ENCODE data around the gene FMO1.
"Not testable (repeated sequence)": the region's sequence is repeated elsewhere in the genome, so short reads cannot be mapped to it uniquely, and the experiment has no call there.

The FMO1 gene

GRCh38 chr1:171233183-171233582 lies 15.1 kb upstream of the FMO1 start:
- no peak for DNase-seq (ENCODE audit: low read depth)

- not testable (repeated sequence) for DNase-seq (ENCODE audit: low read depth)
Observed at GRCh38 chr1:171236231-171236630, 12.1 kb upstream of the FMO1 start.

- DNase-seq (ENCODE audit: low read depth) = no peak
Observed at GRCh38 chr1:171243878-171244277, 4.4 kb upstream of the FMO1 start.

GRCh38 chr1:171245458-171246064 lies 2.7 kb upstream of the FMO1 start:
- DNase-seq (ENCODE audit: low read depth) = no peak

GRCh38 chr1:171247501-171247900 lies 793 bp upstream of the FMO1 start:
- no peak for DNase-seq (ENCODE audit: low read depth)

GRCh38 chr1:171248841-171249240 lies 547 bp downstream of the FMO1 start:
- no peak for DNase-seq (ENCODE audit: low read depth)

- DNase-seq (ENCODE audit: low read depth) = no peak
Observed at GRCh38 chr1:171250263-171250662, 2.0 kb downstream of the FMO1 start.

- no peak for DNase-seq (ENCODE audit: low read depth)
Observed at GRCh38 chr1:171251042-171251951, 3.0 kb downstream of the FMO1 start.

GRCh38 chr1:171251952-171252300 lies 3.6 kb downstream of the FMO1 start:
- DNase-seq (ENCODE audit: low read depth) = no peak

GRCh38 chr1:171252482-171252881 lies 4.2 kb downstream of the FMO1 start:
- DNase-seq (ENCODE audit: low read depth) = no peak

- DNase-seq (ENCODE audit: low read depth) = no peak
Observed at GRCh38 chr1:171254859-171255258, 6.6 kb downstream of the FMO1 start.

GRCh38 chr1:171256940-171257606 lies 8.8 kb downstream of the FMO1 start:
- DNase-seq (ENCODE audit: low read depth) = no peak

- DNase-seq (ENCODE audit: low read depth) = no peak
Observed at GRCh38 chr1:171257607-171258076, 9.3 kb downstream of the FMO1 start.

GRCh38 chr1:171258429-171258828 lies 10.1 kb downstream of the FMO1 start:
- DNase-seq (ENCODE audit: low read depth) = no peak

GRCh38 chr1:171258943-171259342 lies 10.6 kb downstream of the FMO1 start:
- DNase-seq (ENCODE audit: low read depth) = no peak

GRCh38 chr1:171261336-171261735 lies 13.0 kb downstream of the FMO1 start:
- DNase-seq (ENCODE audit: low read depth) = no peak

GRCh38 chr1:171263901-171264300 lies 15.6 kb downstream of the FMO1 start:
- DNase-seq (ENCODE audit: low read depth) = no peak

GRCh38 chr1:171265686-171266085 lies 17.4 kb downstream of the FMO1 start:
- DNase-seq (ENCODE audit: low read depth) = no peak

GRCh38 chr1:171266930-171267329 lies 18.6 kb downstream of the FMO1 start:
- no peak for DNase-seq (ENCODE audit: low read depth)

GRCh38 chr1:171267391-171267790 lies 19.1 kb downstream of the FMO1 start:
- no peak for DNase-seq (ENCODE audit: low read depth)

GRCh38 chr1:171270806-171271205 lies 22.5 kb downstream of the FMO1 start:
- no peak for DNase-seq (ENCODE audit: low read depth)

- DNase-seq (ENCODE audit: low read depth) = no peak
Observed at GRCh38 chr1:171277534-171277933, 29.2 kb downstream of the FMO1 start.

- DNase-seq (ENCODE audit: low read depth) = no peak
Observed at GRCh38 chr1:171279234-171279633, 30.9 kb downstream of the FMO1 start.
